Upper lobe of right lung (tissue), 1 donor: ENCODE results near the gene LAMB3. TPM values are rescaled to one million over a fixed set of nuclear protein-coding genes. Genes with fewer than 3 reads are reported as not detected.

Experiments
- ATAC-seq: fragments of 200-7000 bp; cut with Tn5 transposase; one replicate; pipeline ENCODE4 v1.9.1; 2020; ENCODE audit warnings: mild to moderate bottlenecking, moderate library complexity
- DNase-seq: peaks from one replicate; pipeline ENCODE4 v3.0.0-alpha.2; 2020
- H3K27ac ChIP-seq: fragments of 200-600 bp; one replicate; pipeline ENCODE4 v1.8.0; 2022
- H3K27me3 ChIP-seq: fragments of 200-600 bp; one replicate; pipeline ENCODE4 v1.8.0; 2022; ENCODE audit warnings: mild to moderate bottlenecking
- H3K36me3 ChIP-seq: fragments of 200-600 bp; one replicate; pipeline ENCODE4 v1.8.0; 2022
- H3K4me1 ChIP-seq: fragments of 200-600 bp; one replicate; pipeline ENCODE4 v1.8.0; 2022
- H3K4me3 ChIP-seq: fragments of 200-600 bp; one replicate; pipeline ENCODE4 v1.8.0; 2022; ENCODE audit warnings: mild to moderate bottlenecking
- H3K9me3 ChIP-seq: fragments of 200-600 bp; one replicate; pipeline ENCODE4 v1.8.0; 2022
- CTCF ChIP-seq: fragments of 200-600 bp; IDR thresholded peaks from one replicate; pipeline ENCODE4 v1.8.0; 2022; ENCODE audit warnings: antibody characterized with exemption
- intact Hi-C: fragments of 100-400 bp; cut with DNase I; formaldehyde crosslinking; loops from one replicate; pipeline ENCODE4 v1.11.0; 2022
- total RNA-seq: library from RNA; stranded (reverse); fragmentation: NEBNext Ultra II Directional; extraction: Animal tissue kit (Norgen Biotek cat#: 25700); gene quantifications from one replicate; pipeline ENCODE4 v1.2.1, GENCODE V29; 2021
- donor health status: DM: no; HTN: yes; CAD: no; lungs with severe emphysema.

The LAMB3 gene
- total RNA-seq, 1 donor from 2014 or later = 83.3 TPM

- intact Hi-C loops = loop anchor here (5.0 kb wide), 1 partner anchor 115 kb away; no protein-coding TSS in a partner anchor
- Histone ChIP-seq H3K4me3 (no peak overlapping the region), H3K36me3 (no peaks in the 10 kb centered on the region), H3K4me1 (peaks cover 15% of the 10 kb centered on the region), H3K9me3 (no peaks in the 10 kb centered on the region), H3K27ac (no peak overlapping the region), H3K27me3 (no peaks in the 10 kb centered on the region)
- ATAC-seq (no peak), DNase-seq (no peak)
- no peak for TF ChIP-seq CTCF
Observed at GRCh38 chr1:209692296-209692695, 40.1 kb upstream of the LAMB3 start.

- no peak for DNase-seq
- TF ChIP-seq CTCF = no peak
- no peak for ATAC-seq
Observed at GRCh38 chr1:209691237-209691636, 39.0 kb upstream of the LAMB3 start.

GRCh38 chr1:209689477-209689876 lies 37.3 kb upstream of the LAMB3 start:
- intact Hi-C loops = no loop called here
- H3K9me3 ChIP-seq = no peaks in the 10 kb centered on the region

More at GRCh38 chr1:209691237-209691636, 39.0 kb upstream of the LAMB3 start:
- Histone ChIP-seq H3K4me3 (no peak overlapping the region), H3K27ac (no peak overlapping the region), H3K27me3 (no peaks in the 10 kb centered on the region), H3K4me1 (peaks cover 15% of the 10 kb centered on the region), H3K9me3 (no peaks in the 10 kb centered on the region), H3K36me3 (no peaks in the 10 kb centered on the region)
- intact Hi-C loops = loop anchor here (5.0 kb wide), 1 partner anchor 114 kb away; no protein-coding TSS in a partner anchor

GRCh38 chr1:209688746-209689234 lies 36.6 kb upstream of the LAMB3 start:
- Histone ChIP-seq H3K4me3 (no peak overlapping the region), H3K27ac (no peak overlapping the region), H3K27me3 (no peaks in the 10 kb centered on the region), H3K9me3 (no peaks in the 10 kb centered on the region), H3K4me1 (peaks cover 20% of the 10 kb centered on the region), H3K36me3 (no peaks in the 10 kb centered on the region)
- intact Hi-C loops = no loop called here
- TF ChIP-seq CTCF = no peak
- no peak for ATAC-seq
- DNase-seq = no peak

More at GRCh38 chr1:209689477-209689876, 37.3 kb upstream of the LAMB3 start:
- no peaks in the 10 kb centered on the region for H3K36me3 ChIP-seq
- H3K4me3 ChIP-seq = no peak overlapping the region
- ATAC-seq (peak; percentile 23), DNase-seq (no peak)
- H3K27me3 ChIP-seq = no peaks in the 10 kb centered on the region
- H3K27ac ChIP-seq = no peak overlapping the region
- H3K4me1 ChIP-seq = peaks cover 20% of the 10 kb centered on the region
- no peak for TF ChIP-seq CTCF

- intact Hi-C loops = no loop called here
- DNase-seq (no peak), ATAC-seq (no peak)
- Histone ChIP-seq H3K9me3 (no peaks in the 10 kb centered on the region), H3K36me3 (no peaks in the 10 kb centered on the region), H3K27me3 (peaks cover 5% of the 10 kb centered on the region), H3K4me1 (peaks cover 14% of the 10 kb centered on the region), H3K4me3 (no peak overlapping the region), H3K27ac (peak overlapping the region; percentile 12)
- no peak for TF ChIP-seq CTCF
Observed at GRCh38 chr1:209686322-209686721, 34.1 kb upstream of the LAMB3 start.

- ATAC-seq = no peak
- peaks cover 5% of the 10 kb centered on the region for H3K27me3 ChIP-seq
- H3K27ac ChIP-seq = peak overlapping the region; percentile 12
- no peak for DNase-seq
- no peaks in the 10 kb centered on the region for H3K36me3 ChIP-seq
- no peak overlapping the region for H3K4me3 ChIP-seq
- intact Hi-C loops = no loop called here
- no peaks in the 10 kb centered on the region for H3K9me3 ChIP-seq
- TF ChIP-seq CTCF = no peak
- H3K4me1 ChIP-seq = peaks cover 10% of the 10 kb centered on the region
Observed at GRCh38 chr1:209685821-209686220, 33.6 kb upstream of the LAMB3 start.
